K562 (cell line): Measurements from ENCODE around the gene OR5A1.

ENCODE experiments used
- BRF1 ChIP-seq: IDR thresholded peaks from 3 replicates; pipeline ENCODE4 v1.6.1; 2011; ENCODE audit warnings: borderline replicate concordance, mild to moderate bottlenecking; ENCODE audit not compliant: insufficient read length; ENCODE audit errors: extremely low read depth
- HDAC8 ChIP-seq: fragments of 450-650 bp; IDR thresholded peaks from 2 replicates; pipeline ENCODE4 v1.6.1; 2016; ENCODE audit warnings: mild to moderate bottlenecking, missing genetic modification characterization, moderate library complexity, missing compliant biosample characterization
- HDGF ChIP-seq: fragments of 450-650 bp; IDR thresholded peaks from 2 replicates; pipeline ENCODE4 v1.6.1; 2016
- POLR2A ChIP-seq: fragments of 450-650 bp; conservative IDR thresholded peaks from 2 replicates; pipeline ENCODE4 v1.6.1; 2016
- REST ChIP-seq, 2 experiments: fragments of 450-650 bp; formaldehyde crosslinking in 1 of 2; IDR thresholded peaks; 2 replicates each; pipeline versions ENCODE4 v1.4.0 to v1.6.1; 2014 to 2020; ENCODE audit warnings: mild to moderate bottlenecking in 2 of 2, borderline replicate concordance in 1 of 2, low read depth in 1 of 2
- TCF7L2 ChIP-seq: fragments of 150-350 bp; IDR thresholded peaks from 2 replicates; pipeline ENCODE4 v1.6.1; 2016; ENCODE audit warnings: low read depth, mild to moderate bottlenecking, low read length, moderate library complexity
- TSC22D4 ChIP-seq: fragments of 450-650 bp; IDR thresholded peaks from 2 replicates; pipeline ENCODE4 v1.6.1; 2016; ENCODE audit warnings: missing genetic modification characterization, missing biosample characterization, control low read depth
- ZFP36 ChIP-seq: fragments of 150-350 bp; IDR thresholded peaks from 2 replicates; pipeline ENCODE4 v1.6.1; 2018; ENCODE audit warnings: low read length, low read depth; ENCODE audit not compliant: partially characterized antibody
- ZKSCAN3 ChIP-seq: fragments of 250-450 bp; sonication (Bioruptor Pico); IDR thresholded peaks from 2 replicates; pipeline ENCODE4 v1.4.0; 2020
- ZNF41 ChIP-seq: fragments of 250-450 bp; sonication (Bioruptor Pico); conservative IDR thresholded peaks from 2 replicates; pipeline ENCODE4 v1.4.0; 2020; ENCODE audit warnings: mild to moderate bottlenecking
- TF ChIP-seq, protein P1 (sequence below), 3 experiments: IDR thresholded peaks in 2 of 3; conservative IDR thresholded peaks in 1 of 3; 2 replicates each; pipeline ENCODE4 v1.5.1; 2011 to 2012; ENCODE audit warnings: low read length in 3 of 3, mild to moderate bottlenecking in 3 of 3, control low read depth in 2 of 3, improper control_type of control experiment in 1 of 3, inconsistent platforms in 1 of 3, low read depth in 1 of 3, mixed read lengths in 1 of 3, moderate library complexity in 1 of 3; ENCODE audit not compliant: insufficient read depth in 2 of 3

DNA sequence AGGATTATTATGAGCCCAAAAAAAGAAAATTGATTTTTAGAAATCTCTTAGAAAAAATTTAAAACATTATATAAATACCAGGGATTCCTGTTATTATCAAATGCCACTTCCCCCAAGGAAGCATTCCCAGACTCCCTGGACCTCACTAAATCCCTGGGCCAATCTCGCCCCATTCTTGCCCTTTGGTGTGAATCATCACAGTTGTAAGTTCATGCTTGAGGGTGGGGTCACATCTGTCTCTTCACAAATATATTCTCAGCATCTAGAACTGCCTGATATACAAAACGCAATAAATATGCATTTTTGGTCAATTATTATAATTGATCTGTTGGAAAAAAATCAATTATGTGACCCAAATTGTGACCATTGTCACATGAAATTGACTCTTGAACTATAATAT, 12.2 kb downstream of the OR5A1 start:
- TF ChIP-seq POLR2A (no peak), HDAC8 (tag) (no peak), ZFP36 (no peak), HDGF (no peak), BRF1 (no peak), ZKSCAN3 (CRISPR knock-in tag) (no peak), REST (IDR thresholded peaks at IDR 0.05; ENCODE audit: borderline replicate concordance) (no peak), REST (CRISPR knock-in tag; IDR thresholded peaks at IDR 0.05; ENCODE audit: low read depth) (no peak), TSC22D4 (tag) (no peak), ZNF41 (CRISPR knock-in tag) (no peak), TCF7L2 (no peak)
- TF ChIP-seq, protein P1, sequence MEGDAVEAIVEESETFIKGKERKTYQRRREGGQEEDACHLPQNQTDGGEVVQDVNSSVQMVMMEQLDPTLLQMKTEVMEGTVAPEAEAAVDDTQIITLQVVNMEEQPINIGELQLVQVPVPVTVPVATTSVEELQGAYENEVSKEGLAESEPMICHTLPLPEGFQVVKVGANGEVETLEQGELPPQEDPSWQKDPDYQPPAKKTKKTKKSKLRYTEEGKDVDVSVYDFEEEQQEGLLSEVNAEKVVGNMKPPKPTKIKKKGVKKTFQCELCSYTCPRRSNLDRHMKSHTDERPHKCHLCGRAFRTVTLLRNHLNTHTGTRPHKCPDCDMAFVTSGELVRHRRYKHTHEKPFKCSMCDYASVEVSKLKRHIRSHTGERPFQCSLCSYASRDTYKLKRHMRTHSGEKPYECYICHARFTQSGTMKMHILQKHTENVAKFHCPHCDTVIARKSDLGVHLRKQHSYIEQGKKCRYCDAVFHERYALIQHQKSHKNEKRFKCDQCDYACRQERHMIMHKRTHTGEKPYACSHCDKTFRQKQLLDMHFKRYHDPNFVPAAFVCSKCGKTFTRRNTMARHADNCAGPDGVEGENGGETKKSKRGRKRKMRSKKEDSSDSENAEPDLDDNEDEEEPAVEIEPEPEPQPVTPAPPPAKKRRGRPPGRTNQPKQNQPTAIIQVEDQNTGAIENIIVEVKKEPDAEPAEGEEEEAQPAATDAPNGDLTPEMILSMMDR (IDR thresholded peaks at IDR 0.05 in 2 of 3, conservative IDR thresholded peaks at IDR 0.05 in 1 of 3; ENCODE audit: insufficient read depth in 2 of 3, low read depth in 1 of 3, low read length in 3 of 3), result no peak
